K562 (cell line): ENCODE results near the gene TMCC1. TPM values are rescaled to one million over a fixed set of nuclear protein-coding genes. Genes with fewer than 3 reads are reported as not detected.

ENCODE experiments used
- E2F6 ChIP-seq, 2 experiments: IDR thresholded peaks; 2 replicates each; pipeline ENCODE4 v1.6.1; 2011; ENCODE audit warnings: borderline replicate concordance in 1 of 2, control low read depth in 1 of 2, low read depth in 1 of 2, low read length in 1 of 2, mild to moderate bottlenecking in 1 of 2, mixed read lengths in 1 of 2, moderate library complexity in 1 of 2; ENCODE audit not compliant: insufficient read depth in 1 of 2, insufficient read length in 1 of 2, poor library complexity in 1 of 2, severe bottlenecking in 1 of 2; ENCODE audit errors: extremely low read depth in 1 of 2
- ELF2 ChIP-seq: fragments of 250-450 bp; sonication (Bioruptor Pico); IDR thresholded peaks from 2 replicates; pipeline ENCODE4 v1.5.0; 2021; ENCODE audit warnings: mild to moderate bottlenecking
- HINFP ChIP-seq: fragments of 450-650 bp; conservative IDR thresholded peaks from 2 replicates; pipeline ENCODE4 v1.6.1; 2016; ENCODE audit warnings: missing genetic modification characterization, low read depth, mild to moderate bottlenecking, control low read depth, missing compliant biosample characterization
- polyA plus RNA-seq, 8 experiments: library from polyadenylated mRNA; depleted of rRNA in 4 of 8; stranded (reverse) in 5 of 8; unstranded in 3 of 8; fragments of >200 nt; fragmentation: Nextera tagmentation in 2 of 8; fragmentation: Illumina TruSeq in 1 of 8; extraction: Ambion mirVana in 2 of 8; extraction: Trizol in 1 of 8; gene quantifications; 2 replicates each; pipeline versions ENCODE4 v1.2.1 to v1.2.3, GENCODE V29; 2011 to 2014; ENCODE audit warnings: inconsistent platforms in 1 of 8, missing spikeins in 1 of 8
- total RNA-seq, 7 experiments: library from RNA; depleted of rRNA in 6 of 7; stranded (reverse); fragments of >200 nt in 6 of 7; fragmentation: Illumina TruSeq in 2 of 7; extraction: Trizol in 2 of 7; gene quantifications; 2 replicates each; pipeline versions ENCODE4 v1.2.1 to v1.2.3, GENCODE V29; 2011 to 2021; ENCODE audit warnings: low replicate concordance in 1 of 7
- TF ChIP-seq, protein P1 (sequence below): fragments of 450-650 bp; IDR thresholded peaks from 2 replicates; pipeline ENCODE4 v1.6.1; 2017; ENCODE audit warnings: antibody characterized with exemption, mild to moderate bottlenecking

The TMCC1 gene
- total and polyA plus RNA-seq, 9 of the 15 experiments (the other 6 are each of a cell fraction or from before 2014, with no cell fraction given), result 0.89 to 8.7 (median 4.0) TPM

GRCh38 chr3:129663930-129664646, 229.4 kb downstream of the TMCC1 start (continued):
- no peak for TF ChIP-seq HINFP (tag)
- no peak for TF ChIP-seq ELF2 (CRISPR knock-in tag)
- TF ChIP-seq E2F6 (IDR thresholded peaks at IDR 0.05; ENCODE audit: borderline replicate concordance in 1 of 2, extremely low read depth in 1 of 2, insufficient read depth in 1 of 2, insufficient read length in 1 of 2, low read depth in 1 of 2, low read length in 1 of 2, poor library complexity in 1 of 2, severe bottlenecking in 1 of 2), result no peak
- TF ChIP-seq, protein P1, sequence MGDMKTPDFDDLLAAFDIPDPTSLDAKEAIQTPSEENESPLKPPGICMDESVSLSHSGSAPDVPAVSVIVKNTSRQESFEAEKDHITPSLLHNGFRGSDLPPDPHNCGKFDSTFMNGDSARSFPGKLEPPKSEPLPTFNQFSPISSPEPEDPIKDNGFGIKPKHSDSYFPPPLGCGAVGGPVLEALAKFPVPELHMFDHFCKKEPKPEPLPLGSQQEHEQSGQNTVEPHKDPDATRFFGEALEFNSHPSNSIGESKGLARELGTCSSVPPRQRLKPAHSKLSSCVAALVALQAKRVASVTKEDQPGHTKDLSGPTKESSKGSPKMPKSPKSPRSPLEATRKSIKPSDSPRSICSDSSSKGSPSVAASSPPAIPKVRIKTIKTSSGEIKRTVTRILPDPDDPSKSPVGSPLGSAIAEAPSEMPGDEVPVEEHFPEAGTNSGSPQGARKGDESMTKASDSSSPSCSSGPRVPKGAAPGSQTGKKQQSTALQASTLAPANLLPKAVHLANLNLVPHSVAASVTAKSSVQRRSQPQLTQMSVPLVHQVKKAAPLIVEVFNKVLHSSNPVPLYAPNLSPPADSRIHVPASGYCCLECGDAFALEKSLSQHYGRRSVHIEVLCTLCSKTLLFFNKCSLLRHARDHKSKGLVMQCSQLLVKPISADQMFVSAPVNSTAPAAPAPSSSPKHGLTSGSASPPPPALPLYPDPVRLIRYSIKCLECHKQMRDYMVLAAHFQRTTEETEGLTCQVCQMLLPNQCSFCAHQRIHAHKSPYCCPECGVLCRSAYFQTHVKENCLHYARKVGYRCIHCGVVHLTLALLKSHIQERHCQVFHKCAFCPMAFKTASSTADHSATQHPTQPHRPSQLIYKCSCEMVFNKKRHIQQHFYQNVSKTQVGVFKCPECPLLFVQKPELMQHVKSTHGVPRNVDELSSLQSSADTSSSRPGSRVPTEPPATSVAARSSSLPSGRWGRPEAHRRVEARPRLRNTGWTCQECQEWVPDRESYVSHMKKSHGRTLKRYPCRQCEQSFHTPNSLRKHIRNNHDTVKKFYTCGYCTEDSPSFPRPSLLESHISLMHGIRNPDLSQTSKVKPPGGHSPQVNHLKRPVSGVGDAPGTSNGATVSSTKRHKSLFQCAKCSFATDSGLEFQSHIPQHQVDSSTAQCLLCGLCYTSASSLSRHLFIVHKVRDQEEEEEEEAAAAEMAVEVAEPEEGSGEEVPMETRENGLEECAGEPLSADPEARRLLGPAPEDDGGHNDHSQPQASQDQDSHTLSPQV, result no peak
